GM21619 (cell line): ENCODE measurements around the gene MRPL11.
"Not testable (repeated sequence)": the region's sequence is repeated elsewhere in the genome, so short reads cannot be mapped to it uniquely, and the experiment has no call there.

Source experiments
- ATAC-seq: cut with Tn5 transposase; IDR thresholded peaks from one replicate; pipeline ENCODE4 v1.9.1; 2021; ENCODE audit not compliant: unreplicated experiment

The MRPL11 gene

GRCh38 chr11:66467034-66467659 lies 28.5 kb upstream of the MRPL11 start:
- peak; percentile 36 for ATAC-seq

GRCh38 chr11:66466225-66467033 lies 27.8 kb upstream of the MRPL11 start, which contains the start of gene PELI3:
TSS of gene PELI3 (plus strand) at chr11:66466905. CDS start at chr11:66468129, 1,224 bp downstream.
- peak; percentile 75 for ATAC-seq

GRCh38 chr11:66465373-66466224 lies 27.0 kb upstream of the MRPL11 start:
- no peak for ATAC-seq

- no peak for ATAC-seq
Measured at GRCh38 chr11:66464916-66465315, 26.3 kb upstream of the MRPL11 start.

- ATAC-seq = not testable (repeated sequence)
Measured at GRCh38 chr11:66464116-66464515, 25.5 kb upstream of the MRPL11 start.

- ATAC-seq = no peak
Measured at GRCh38 chr11:66462911-66463310, 24.3 kb upstream of the MRPL11 start.

- ATAC-seq = no peak
Measured at GRCh38 chr11:66462010-66462409, 23.4 kb upstream of the MRPL11 start.

- ATAC-seq = no peak
Measured at GRCh38 chr11:66459138-66459778, 20.6 kb upstream of the MRPL11 start.

GRCh38 chr11:66457826-66458225 lies 19.2 kb upstream of the MRPL11 start:
- ATAC-seq = no peak

- no peak for ATAC-seq
Measured at GRCh38 chr11:66454828-66455227, 16.2 kb upstream of the MRPL11 start.

GRCh38 chr11:66454247-66454646 lies 15.6 kb upstream of the MRPL11 start:
- no peak for ATAC-seq

- no peak for ATAC-seq
Measured at GRCh38 chr11:66451663-66452062, 13.0 kb upstream of the MRPL11 start.

- no peak for ATAC-seq
Measured at GRCh38 chr11:66450560-66450959, 11.9 kb upstream of the MRPL11 start.

GRCh38 chr11:66448523-66448922 lies 9.9 kb upstream of the MRPL11 start:
- ATAC-seq = no peak

GRCh38 chr11:66447012-66447411 lies 8.4 kb upstream of the MRPL11 start:
- ATAC-seq = no peak

GRCh38 chr11:66443602-66444001 lies 5.0 kb upstream of the MRPL11 start:
- no peak for ATAC-seq

- not testable (repeated sequence) for ATAC-seq
Measured at GRCh38 chr11:66440940-66441282, 2.3 kb upstream of the MRPL11 start.

GRCh38 chr11:66440101-66440939 lies 1.7 kb upstream of the MRPL11 start:
- not testable (repeated sequence) for ATAC-seq

GRCh38 chr11:66437979-66438503 lies 607 bp downstream of the MRPL11 start:
- ATAC-seq = no peak

- no peak for ATAC-seq
Measured at GRCh38 chr11:66432597-66432996, 6.1 kb downstream of the MRPL11 start.
